Smooth muscle cell (in vitro differentiated cells): ENCODE measurements around the gene RASAL1. TPM values are rescaled to one million over a fixed set of nuclear protein-coding genes. Genes with fewer than 3 reads are reported as not detected.

Source experiments
- DNase-seq: peaks from one replicate; lab custom pipeline; 2025; ENCODE audit not compliant: unreplicated experiment; lab: John Stamatoyannopoulos, UW
- H2AFZ ChIP-seq: fragments of 200-600 bp; sonication (generic); 2 replicates; pipeline ENCODE4 v1.6.0; 2016; ENCODE audit warnings: antibody characterized with exemption, low read depth, mild to moderate bottlenecking
- H3F3A ChIP-seq: fragments of 200-600 bp; sonication (generic); 2 replicates; pipeline ENCODE4 v1.6.0; 2017; ENCODE audit warnings: antibody characterized with exemption, low read depth
- H3K27ac ChIP-seq: fragments of 200-600 bp; sonication (generic); 2 replicates; pipeline ENCODE4 v1.5.1; 2016; ENCODE audit warnings: low read depth, mild to moderate bottlenecking
- H3K27me3 ChIP-seq: fragments of 200-600 bp; sonication (generic); 2 replicates; pipeline ENCODE4 v1.6.1; 2016; ENCODE audit warnings: low read depth, mild to moderate bottlenecking
- H3K36me3 ChIP-seq: fragments of 200-600 bp; sonication (generic); 2 replicates; pipeline ENCODE4 v1.5.1; 2016; ENCODE audit warnings: low read depth
- H3K4me1 ChIP-seq: fragments of 200-600 bp; sonication (generic); 2 replicates; pipeline ENCODE4 v1.5.1; 2016; ENCODE audit warnings: low read depth
- H3K4me2 ChIP-seq: fragments of 200-600 bp; sonication (generic); 2 replicates; pipeline ENCODE4 v1.6.0; 2016; ENCODE audit warnings: mild to moderate bottlenecking
- H3K4me3 ChIP-seq: fragments of 200-600 bp; sonication (generic); 2 replicates; pipeline ENCODE4 v1.5.1; 2016; ENCODE audit warnings: mild to moderate bottlenecking
- H3K79me2 ChIP-seq: fragments of 200-600 bp; sonication (generic); 2 replicates; pipeline ENCODE4 v1.6.0; 2016; ENCODE audit warnings: low read depth, mild to moderate bottlenecking
- H3K9ac ChIP-seq: fragments of 200-600 bp; sonication (generic); 2 replicates; pipeline ENCODE4 v1.6.0; 2016; ENCODE audit warnings: low read depth
- H3K9me3 ChIP-seq: fragments of 200-600 bp; sonication (generic); replicated peaks from 2 replicates; pipeline ENCODE4 v1.5.1; 2016; ENCODE audit warnings: low read depth
- H4K20me1 ChIP-seq: fragments of 200-600 bp; sonication (generic); 2 replicates; pipeline ENCODE4 v1.6.0; 2016; ENCODE audit warnings: low read depth
- WGBS: methylation state at CpG from one replicate; pipeline ENCODE4 v1.1.7; 2016; ENCODE audit warnings: low lambda C conversion rate; 5-methylcytosine and 5-hydroxymethylcytosine counted together
- polyA plus RNA-seq: library from polyadenylated mRNA; unstranded; fragments of >200 nt; fragmentation: Nextera tagmentation; extraction: Ambion mirVana; gene quantifications from 2 replicates; pipeline ENCODE4 v1.2.1, GENCODE V29; 2016
- total RNA-seq: library from RNA; depleted of rRNA; stranded (reverse); fragments of >200 nt; gene quantifications from 2 replicates; pipeline ENCODE4 v1.2.3, GENCODE V29; 2014
- TF ChIP-seq, protein P1 (sequence below): fragments of 200-600 bp; sonication (generic); IDR thresholded peaks from 2 replicates; pipeline ENCODE4 v1.5.1; 2017; ENCODE audit warnings: borderline replicate concordance, mild to moderate bottlenecking, antibody characterized with exemption; ENCODE audit not compliant: insufficient read depth, poor library complexity, severe bottlenecking

The RASAL1 gene
- total and polyA plus RNA-seq, 2 experiments from 2014 or later: not detected

DNA sequence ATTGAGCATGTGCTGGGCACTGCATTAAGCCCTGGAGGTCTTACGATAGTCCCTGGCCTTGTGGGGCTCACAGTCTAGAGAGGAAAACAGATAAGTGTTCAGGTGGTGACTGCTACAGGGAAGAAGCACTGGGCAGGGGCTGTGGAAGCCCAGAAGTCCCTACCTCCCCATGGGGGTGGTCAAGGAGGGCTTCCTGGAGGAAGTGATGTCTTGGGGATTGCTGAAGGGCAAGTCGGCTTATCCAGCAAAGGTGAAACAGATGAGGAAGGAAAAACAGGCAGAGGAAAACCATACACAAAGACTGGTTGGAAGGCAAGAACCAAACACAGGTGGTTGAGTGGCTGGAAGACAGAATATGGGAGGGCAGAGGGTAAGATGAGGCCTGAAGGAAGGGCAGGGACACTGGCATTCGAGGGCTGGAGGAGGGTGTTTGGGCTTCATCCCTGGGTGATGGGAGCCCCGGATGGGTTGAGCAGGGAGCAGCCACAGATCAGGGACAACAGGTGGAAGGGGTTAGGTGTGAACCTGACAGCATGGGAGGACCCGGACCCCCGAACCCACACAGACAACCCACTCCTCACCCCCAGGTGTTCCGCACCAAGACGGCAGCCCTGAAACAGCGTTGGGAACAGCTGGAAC, 16.8 kb upstream of the RASAL1 start:
- Histone ChIP-seq H3K4me1 (peaks cover 11% of the 10 kb centered on the region), H3K27ac (no peak overlapping the region), H3K79me2 (no peaks in the 10 kb centered on the region), H3K4me2 (peak overlapping the region; percentile 93), H3K9ac (no peak overlapping the region), H3K4me3 (peak overlapping the region; percentile 45), H2AFZ (no peak overlapping the region), H3K9me3 (no peaks in the 10 kb centered on the region), H3F3A (no peaks in the 10 kb centered on the region), H4K20me1 (no peaks in the 10 kb centered on the region), H3K36me3 (no peaks in the 10 kb centered on the region), H3K27me3 (peaks cover 56% of the 10 kb centered on the region)
- TF ChIP-seq, protein P1, sequence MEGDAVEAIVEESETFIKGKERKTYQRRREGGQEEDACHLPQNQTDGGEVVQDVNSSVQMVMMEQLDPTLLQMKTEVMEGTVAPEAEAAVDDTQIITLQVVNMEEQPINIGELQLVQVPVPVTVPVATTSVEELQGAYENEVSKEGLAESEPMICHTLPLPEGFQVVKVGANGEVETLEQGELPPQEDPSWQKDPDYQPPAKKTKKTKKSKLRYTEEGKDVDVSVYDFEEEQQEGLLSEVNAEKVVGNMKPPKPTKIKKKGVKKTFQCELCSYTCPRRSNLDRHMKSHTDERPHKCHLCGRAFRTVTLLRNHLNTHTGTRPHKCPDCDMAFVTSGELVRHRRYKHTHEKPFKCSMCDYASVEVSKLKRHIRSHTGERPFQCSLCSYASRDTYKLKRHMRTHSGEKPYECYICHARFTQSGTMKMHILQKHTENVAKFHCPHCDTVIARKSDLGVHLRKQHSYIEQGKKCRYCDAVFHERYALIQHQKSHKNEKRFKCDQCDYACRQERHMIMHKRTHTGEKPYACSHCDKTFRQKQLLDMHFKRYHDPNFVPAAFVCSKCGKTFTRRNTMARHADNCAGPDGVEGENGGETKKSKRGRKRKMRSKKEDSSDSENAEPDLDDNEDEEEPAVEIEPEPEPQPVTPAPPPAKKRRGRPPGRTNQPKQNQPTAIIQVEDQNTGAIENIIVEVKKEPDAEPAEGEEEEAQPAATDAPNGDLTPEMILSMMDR: no peak
- no peak for DNase-seq
- WGBS: 42% methylated on average over 9 of the region's 9 CpGs

DNA sequence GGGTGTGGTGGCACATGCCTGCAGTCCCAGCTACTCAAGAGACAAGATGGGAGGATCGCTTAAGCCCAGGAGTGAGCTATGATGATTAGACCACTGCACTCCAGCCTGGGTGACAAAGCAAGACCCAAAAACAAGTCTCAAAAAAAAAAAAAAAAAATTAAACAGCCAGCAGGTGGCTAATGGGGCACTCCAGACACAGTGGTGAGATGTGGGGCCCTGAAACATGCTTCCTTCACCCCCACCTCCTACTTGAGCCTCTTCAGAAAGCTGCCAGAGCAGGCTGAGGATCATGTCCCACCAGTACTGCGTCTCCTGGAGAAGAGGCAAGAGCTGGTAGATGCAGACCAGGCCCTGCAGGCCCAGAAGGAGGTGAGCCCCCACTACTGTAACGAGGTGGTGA, 16.1 kb upstream of the RASAL1 start:
- peaks cover 11% of the 10 kb centered on the region for H3K4me1 ChIP-seq
- no peaks in the 10 kb centered on the region for H3K36me3 ChIP-seq
- no peak overlapping the region for H3K4me3 ChIP-seq
- H3K9me3 ChIP-seq: no peaks in the 10 kb centered on the region
- H3K27me3 ChIP-seq: peaks cover 55% of the 10 kb centered on the region
- no peak overlapping the region for H2AFZ ChIP-seq
- no peak overlapping the region for H3K27ac ChIP-seq
- no peak overlapping the region for H3K4me2 ChIP-seq
- DNase-seq: no peak
- H3K79me2 ChIP-seq: no peaks in the 10 kb centered on the region
- TF ChIP-seq, protein P1: no peak
- no peak overlapping the region for H3K9ac ChIP-seq
- H3F3A ChIP-seq: no peaks in the 10 kb centered on the region
- H4K20me1 ChIP-seq: no peaks in the 10 kb centered on the region
- 97% methylated on average over 3 of the region's 3 CpGs for WGBS

DNA sequence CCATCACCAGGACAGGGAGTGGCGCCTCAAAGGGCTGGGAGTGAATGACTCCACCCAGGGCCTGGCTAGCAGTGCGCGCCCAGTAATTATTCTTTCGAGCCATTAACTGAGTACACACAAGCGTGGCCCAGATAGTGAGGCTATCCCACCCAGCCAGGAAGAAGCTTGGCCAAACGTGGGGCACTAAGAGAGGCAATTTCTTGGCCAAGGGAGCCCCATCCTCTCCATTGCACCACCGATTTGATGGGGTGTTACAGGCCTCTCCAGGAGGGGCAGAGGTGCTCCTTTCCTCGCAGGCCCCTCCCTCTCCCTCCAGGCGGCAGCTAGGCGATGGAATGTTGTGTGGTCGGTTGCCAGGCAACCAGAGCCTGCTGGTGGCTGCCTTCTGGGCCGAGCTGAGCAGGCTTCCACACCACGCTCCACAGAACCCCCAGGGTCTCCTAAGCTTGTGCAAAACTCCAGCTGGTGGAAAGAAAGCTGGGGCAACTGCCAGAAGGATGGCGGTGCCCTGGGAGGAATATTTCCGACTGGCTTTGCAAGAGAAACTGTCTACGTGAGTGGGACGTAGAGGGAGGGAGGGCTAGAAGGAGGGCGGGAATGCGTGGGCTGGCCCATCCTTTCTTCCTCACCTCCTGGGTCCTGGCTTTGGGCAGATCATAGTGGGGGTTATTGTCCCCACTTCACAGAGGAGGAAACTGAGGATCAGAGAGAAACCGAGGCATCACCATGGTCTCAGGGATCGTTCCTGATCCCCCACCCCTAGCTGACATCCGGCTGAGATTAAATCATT, 14.0 kb upstream of the RASAL1 start, which contains the start of gene CFAP73:
TSS of gene CFAP73 (plus strand) at position 364 of the 790 bp plus-strand sequence. CDS start at position 498, 134 bp downstream.
- H2AFZ ChIP-seq: no peak within 1 kb of the TSS
- no peak within 1 kb of the TSS for H3K4me3 ChIP-seq
- H3K9me3 ChIP-seq: no peaks in the 10 kb centered on the region
- H3K4me1 ChIP-seq: peaks cover 11% of the 10 kb centered on the region
- TF ChIP-seq, protein P1: no peak
- no peaks in the 10 kb centered on the region for H3K79me2 ChIP-seq
- H3K9ac ChIP-seq: no peak within 1 kb of the TSS
- WGBS: 33% methylated on average over 22 of the region's 22 CpGs
- H3K36me3 ChIP-seq: no peaks in the 10 kb centered on the region
- no peaks in the 10 kb centered on the region for H4K20me1 ChIP-seq
- DNase-seq: peak; percentile 17
- H3F3A ChIP-seq: no peaks in the 10 kb centered on the region
- H3K27me3 ChIP-seq: peaks cover 36% of the 10 kb centered on the region
- peak within 1 kb of the TSS; percentile 57 for H3K4me2 ChIP-seq
- no peak within 1 kb of the TSS for H3K27ac ChIP-seq
